ENCODE data around the gene VKORC1. TPM values are rescaled to one million over a fixed set of nuclear protein-coding genes. Genes with fewer than 3 reads are reported as not detected.

Gene VKORC1
- total and polyA plus RNA-seq, 2 of the 8 experiments (the other 6 are each of a cell fraction or from before 2014, with no cell fraction given), result 84.1 to 483 TPM

DNA sequence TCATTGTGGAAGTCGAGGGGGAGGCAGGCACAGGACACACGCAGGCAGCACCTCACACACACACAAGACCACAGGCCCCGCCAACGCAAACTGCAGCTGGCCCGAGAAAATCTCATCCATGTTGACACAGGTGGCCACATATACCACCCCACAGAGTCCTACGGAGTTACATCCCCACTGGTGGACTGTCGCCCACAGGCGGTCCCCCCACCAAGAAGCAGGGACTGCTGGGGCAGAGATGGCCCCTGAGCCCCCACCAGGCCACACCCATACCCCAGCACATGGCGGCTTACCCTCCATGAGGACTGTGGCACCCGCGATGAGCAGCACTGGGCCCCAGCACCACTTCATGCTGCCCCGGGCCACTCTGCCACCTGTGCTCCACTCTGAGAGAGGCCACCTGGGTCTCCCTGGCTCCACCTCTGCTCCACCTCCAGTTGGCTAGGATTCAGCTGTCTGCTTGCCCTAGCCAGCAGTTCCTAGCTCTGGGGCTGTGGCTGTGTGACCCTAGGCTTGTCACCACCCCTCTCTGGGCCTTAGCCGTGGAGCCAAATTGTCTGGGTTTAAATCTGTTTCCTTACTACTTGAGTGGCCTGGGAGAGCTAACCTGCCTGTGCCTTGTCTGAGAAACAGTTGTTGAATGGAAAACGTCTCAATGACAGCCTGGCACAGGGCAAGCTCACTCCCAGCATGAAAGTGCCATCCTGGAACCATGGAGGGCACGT is 6.0 kb downstream of the VKORC1 start, which contains the start of gene PRSS53:
Gene PRSS53 (minus strand): TSS at position 485 of the 725 bp plus-strand sequence. CDS start 134 bp downstream, at position 351.
- Histone ChIP-seq H3K4me1 (replicated peaks in 1 of 4; ENCODE audit: control insufficient read depth in 3 of 4, insufficient read depth in 4 of 4, low read length in 3 of 4) (peaks cover 0 to 9% (median 3%) of the 10 kb centered on the region in 4 experiments; a peak in 4 of 7 replicates), H2BK15ac (ENCODE audit: low read length) (no peak within 1 kb of the TSS), H3K4me3 (ENCODE audit: extremely low read depth in 1 of 4, insufficient read depth in 2 of 4, low read depth in 3 of 4, low read length in 4 of 4) (no peak within 1 kb of the TSS), H3K9ac (replicated peaks in 1 of 4; ENCODE audit: extremely low read depth in 1 of 4, low read depth in 3 of 4, low read length in 3 of 4) (no peak within 1 kb of the TSS), H3K56ac (replicated peaks; ENCODE audit: insufficient read length, low read depth, low read length) (no peak within 1 kb of the TSS), H4K20me1 (replicated peaks in 1 of 2; ENCODE audit: control insufficient read depth in 1 of 2, insufficient read depth in 2 of 2, low read length in 2 of 2) (peaks cover 8 to 28% of the 10 kb centered on the region in 2 experiments), H3K79me2 (ENCODE audit: control insufficient read depth in 1 of 2, insufficient read depth in 2 of 2, low read length in 2 of 2) (peaks cover 0 to 7% of the 10 kb centered on the region in 2 experiments; a peak in 1 of 4 replicates), H2AFZ (ENCODE audit: low read length) (no peak within 1 kb of the TSS), H3K14ac (ENCODE audit: insufficient read length) (no peak within 1 kb of the TSS), H3K18ac (ENCODE audit: extremely low read depth, low read length) (no peak within 1 kb of the TSS), H2AK5ac (ENCODE audit: low read depth, low read length) (no peak within 1 kb of the TSS), H2BK12ac (ENCODE audit: low read depth, low read length) (no peak within 1 kb of the TSS), H3K4me2 (ENCODE audit: insufficient read depth in 1 of 2, low read depth in 2 of 2, low read length in 2 of 2) (no peak within 1 kb of the TSS), H3K23me2 (ENCODE audit: low read depth, low read length) (peaks cover 3% of the 10 kb centered on the region; the same call in 1 of the 2 replicates), H3K23ac (ENCODE audit: insufficient read length) (no peak within 1 kb of the TSS), H3K27ac (ENCODE audit: low read depth, low read length) (no peak within 1 kb of the TSS), H3K9me3 (ENCODE audit: insufficient read depth in 2 of 2, low read depth in 1 of 2, low read length in 1 of 2) (no peaks in the 10 kb centered on the region), H3K4ac (replicated peaks; ENCODE audit: insufficient read length, low read depth, low read length) (no peak within 1 kb of the TSS), H2BK5ac (ENCODE audit: low read depth, low read length) (no peak within 1 kb of the TSS), H2BK20ac (ENCODE audit: low read length) (no peak within 1 kb of the TSS), H4K91ac (replicated peaks; ENCODE audit: insufficient read length, low read length) (no peak within 1 kb of the TSS), H4K5ac (ENCODE audit: insufficient read length, low read depth, low read length) (no peak within 1 kb of the TSS), H3K36me3 (ENCODE audit: control insufficient read depth in 2 of 4, insufficient read depth in 4 of 4, low read length in 3 of 4) (peaks cover 0 to 15% (median 4%) of the 10 kb centered on the region in 4 experiments; a peak in 5 of 8 replicates), H3K27me3 (replicated peaks in 1 of 4; ENCODE audit: control insufficient read depth in 3 of 4, extremely low read depth in 1 of 4, insufficient read depth in 3 of 4, low read length in 3 of 4) (no peaks in the 10 kb centered on the region), H3K79me1 (ENCODE audit: low read depth, low read length) (peaks cover 12% of the 10 kb centered on the region), H4K8ac (ENCODE audit: extremely low read depth, insufficient read depth, low read length) (no peak within 1 kb of the TSS), H2BK120ac (replicated peaks; ENCODE audit: low read depth, low read length) (no peak within 1 kb of the TSS)
- DNase-seq (ENCODE audit: low read depth in 1 of 2, low spot score in 2 of 2) (no peak), FAIRE-seq (no peak)
- CTCF ChIA-PET (ENCODE audit: partially characterized antibody), result interaction anchor here (1.1 to 3.0 kb wide), 3 partner anchors 9 to 55 kb away, joined by 4 to 14 read pairs (median 6); no protein-coding TSS in a partner anchor
- POLR2A ChIA-PET (ENCODE audit: partially characterized antibody), result interaction anchor here (0.8 to 1.5 kb wide), 5 partner anchors 19 to 626 kb away, joined by 3 to 5 read pairs (median 3); partner anchors contain the start of gene PRSS8
- WGBS, 2 experiments (ENCODE audit: extremely low coverage in 1 of 2, insufficient coverage in 1 of 2, insufficient read length in 1 of 2, insufficient replicate concordance in 2 of 2, low coverage in 1 of 2, low lambda C conversion rate in 2 of 2, missing lambda C conversion rate in 1 of 2), result 87% methylated on average over 15 of the region's 15 CpGs; no CpG with 5 or more reads in 1 of the 2 experiments
- TF ChIP-seq POLR2A (IDR thresholded peaks at IDR 0.05; ENCODE audit: control extremely low read depth in 1 of 2, low read depth in 2 of 2, low read length in 2 of 2), result no peak
- no peak for TF ChIP-seq CHD2 (IDR thresholded peaks at IDR 0.05; ENCODE audit: low read length)
- no peak for TF ChIP-seq CTCF (IDR thresholded peaks at IDR 0.05; ENCODE audit: control extremely low read depth in 1 of 3, insufficient read depth in 1 of 3, low read depth in 1 of 3, low read length in 3 of 3)
- no peak for TF ChIP-seq ZNF274 (IDR thresholded peaks at IDR 0.05; ENCODE audit: borderline replicate concordance, extremely low read depth, low read length)
- TF ChIP-seq, protein P1, sequence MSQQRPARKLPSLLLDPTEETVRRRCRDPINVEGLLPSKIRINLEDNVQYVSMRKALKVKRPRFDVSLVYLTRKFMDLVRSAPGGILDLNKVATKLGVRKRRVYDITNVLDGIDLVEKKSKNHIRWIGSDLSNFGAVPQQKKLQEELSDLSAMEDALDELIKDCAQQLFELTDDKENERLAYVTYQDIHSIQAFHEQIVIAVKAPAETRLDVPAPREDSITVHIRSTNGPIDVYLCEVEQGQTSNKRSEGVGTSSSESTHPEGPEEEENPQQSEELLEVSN (IDR thresholded peaks at IDR 0.05), result no peak
- TF ChIP-seq TAF7 (optimal IDR thresholded peaks at IDR 0.05; ENCODE audit: borderline replicate concordance, low read depth, low read length), result no peak
- TF ChIP-seq SAP30 (IDR thresholded peaks at IDR 0.05; ENCODE audit: insufficient read depth, insufficient replicate concordance, low read length), result no peak
- no peak for TF ChIP-seq SIRT6 (IDR thresholded peaks at IDR 0.05; ENCODE audit: low read length)
- no peak for TF ChIP-seq TAF1 (IDR thresholded peaks at IDR 0.05; ENCODE audit: low read depth, low read length)
